Body of pancreas (tissue), 4 donors: ENCODE results near the gene WRAP73.

ENCODE experiments used
- CTCF ChIP-seq, 7 experiments: fragments of 450-650 bp in 4 of 7; fragments of 200-600 bp in 3 of 7; sonication (generic) in 3 of 7; IDR thresholded peaks; one replicate each; pipeline ENCODE4 v1.5.1; 2016 to 2019; ENCODE audit warnings: antibody characterized with exemption in 7 of 7
- POLR2A ChIP-seq, 3 donors: fragments of 450-650 bp; IDR thresholded peaks; one replicate each; pipeline ENCODE4 v1.6.1; 2016; ENCODE audit warnings: antibody characterized with exemption in 3 of 3, mild to moderate bottlenecking in 2 of 3

- no peak for TF ChIP-seq POLR2A (IDR thresholded peaks at IDR 0.05)
- peak; percentile 72 to 87 (median 81) for TF ChIP-seq CTCF (IDR thresholded peaks at IDR 0.05)
Measured at GRCh38 chr1:3618881-3619671, 30.8 kb downstream of the WRAP73 start.
